ENCODE results near the gene METRN.
A peak's percentile ranks its signal among the peaks of the same experiment; 100 is the strongest.

Gene METRN

DNA sequence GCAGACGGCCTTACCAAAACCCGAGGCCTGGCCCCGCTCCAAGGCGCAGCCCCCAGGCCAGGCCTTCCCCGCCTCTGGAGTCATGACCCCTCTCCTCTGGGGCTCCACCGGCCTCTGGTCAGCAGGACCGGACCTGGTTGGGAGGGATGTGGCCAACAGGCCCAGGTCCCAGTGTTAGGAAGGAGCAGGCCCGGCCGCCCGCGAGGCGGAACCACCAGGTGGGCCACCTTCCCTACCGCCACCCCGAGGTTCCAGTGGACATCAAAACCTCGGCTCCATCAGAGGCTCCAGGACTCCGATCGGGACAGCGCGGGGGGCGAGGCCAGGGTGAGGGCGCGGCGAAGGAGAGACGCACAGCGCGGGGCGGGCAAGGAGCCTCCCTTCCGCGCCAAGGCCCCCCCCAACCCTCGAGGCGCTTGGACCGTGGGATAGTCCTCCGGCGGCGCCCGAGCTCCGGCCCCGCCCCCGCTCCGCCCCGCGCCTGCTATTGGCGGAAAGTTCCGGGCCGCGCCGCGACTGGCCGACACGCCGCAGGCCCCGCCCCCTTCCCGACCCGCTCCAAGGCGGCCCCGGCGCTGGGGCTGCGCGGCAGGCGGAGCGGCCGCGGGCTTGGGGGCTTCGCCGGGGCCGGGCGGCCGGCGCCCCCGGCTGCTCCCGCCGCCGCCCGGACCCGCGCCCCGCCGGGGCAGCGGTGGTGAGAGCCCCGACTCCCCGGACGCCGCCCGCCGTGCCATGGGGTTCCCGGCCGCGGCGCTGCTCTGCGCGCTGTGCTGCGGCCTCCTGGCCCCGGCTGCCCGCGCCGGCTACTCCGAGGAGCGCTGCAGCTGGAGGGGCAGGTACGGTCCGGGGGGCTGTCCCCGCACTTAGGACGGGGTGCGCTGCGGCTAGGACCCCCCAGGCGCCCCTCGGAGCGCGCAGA is at the start of gene METRN:
METRN (plus strand) TSS at position 561 of the 919 bp plus-strand sequence; CDS start at position 733, 172 bp downstream.
- peak; percentile 19 for DNase-seq

DNA sequence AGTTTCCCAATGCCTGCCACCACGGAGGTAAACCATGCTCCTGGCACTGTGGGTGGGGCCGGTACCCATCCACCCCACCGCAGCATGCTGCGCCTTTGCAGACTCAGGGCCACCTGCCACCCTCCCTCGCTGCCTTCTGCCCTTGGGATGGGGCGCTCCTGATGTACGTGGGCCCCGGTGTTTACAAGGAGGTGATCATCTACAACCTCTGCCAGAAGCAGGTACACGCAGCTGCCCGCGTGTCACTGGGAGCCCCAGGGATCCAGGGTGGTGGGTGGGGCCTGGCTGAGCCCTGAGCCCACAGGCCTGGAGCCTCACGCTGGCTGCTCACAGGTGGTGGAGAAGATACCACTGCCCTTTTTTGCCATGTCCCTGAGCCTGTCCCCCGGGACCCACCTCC is 48.3 kb upstream of the METRN start:
- DNase-seq = no peak

DNA sequence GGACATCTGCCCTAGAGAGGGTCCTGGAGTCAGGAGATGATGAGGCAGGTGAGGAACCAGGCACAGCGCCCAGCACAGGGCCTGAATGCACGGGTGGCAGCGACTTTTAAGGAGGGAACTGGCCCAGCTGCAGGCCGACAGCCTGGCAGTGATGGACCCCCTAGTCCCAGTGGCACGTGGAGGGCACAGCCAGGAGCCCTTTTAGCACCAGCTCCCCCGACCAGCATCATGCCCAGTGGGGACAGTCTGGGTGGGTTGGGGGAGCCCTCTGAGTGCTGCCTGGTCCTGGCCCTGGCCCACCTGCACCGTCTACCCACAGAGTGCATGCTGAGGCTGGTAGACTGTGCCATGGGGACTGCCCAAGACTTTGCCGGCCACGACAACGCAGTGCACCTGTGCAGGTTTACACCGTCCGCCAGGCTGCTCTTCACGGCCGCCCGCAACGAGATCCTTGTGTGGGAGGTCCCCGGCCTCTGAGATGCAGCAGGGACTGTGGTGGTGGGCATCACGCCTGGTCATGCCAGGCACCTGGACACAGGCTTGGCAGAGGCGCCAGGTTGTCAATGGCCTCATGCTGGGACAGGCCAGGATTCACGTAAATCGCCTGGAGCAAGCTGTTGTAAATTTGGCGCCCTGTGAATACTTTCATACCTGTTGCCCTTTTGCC is 47.7 kb upstream of the METRN start:
- DNase-seq = no peak

DNA sequence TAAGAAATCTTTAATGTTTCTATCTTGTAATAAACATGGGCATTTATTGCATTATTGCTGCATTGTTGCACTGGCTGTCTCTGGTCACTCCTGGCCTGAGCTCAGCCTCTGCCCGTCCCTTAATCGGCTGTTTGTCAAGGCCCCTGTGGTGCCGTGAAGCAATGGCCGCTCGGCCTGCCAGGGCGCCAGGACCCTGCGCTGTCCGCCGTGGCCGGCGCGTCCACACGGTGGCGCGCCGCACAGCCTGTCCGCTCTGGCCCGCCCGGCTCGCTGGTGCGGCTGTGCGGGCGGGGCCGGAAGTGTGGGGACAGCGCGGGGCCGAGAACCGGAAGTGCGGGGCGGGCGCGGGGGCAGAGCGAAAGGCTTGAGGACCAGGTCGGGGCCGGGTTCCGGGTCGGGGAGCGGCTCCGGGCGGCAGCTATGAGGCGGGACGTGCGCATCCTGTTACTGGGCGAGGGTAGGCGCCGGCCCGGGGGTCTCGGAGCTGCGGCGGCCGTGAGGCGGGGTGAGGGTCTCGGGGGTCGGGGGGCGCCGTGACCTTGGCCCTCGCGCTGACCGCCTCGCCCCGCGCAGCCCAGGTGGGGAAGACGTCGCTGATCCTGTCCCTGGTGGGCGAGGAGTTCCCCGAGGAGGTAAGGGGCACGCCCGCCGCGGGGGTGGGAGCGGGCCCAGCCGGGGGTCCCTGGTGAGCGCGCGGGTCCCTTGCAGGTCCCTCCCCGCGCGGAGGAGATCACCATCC is 47.0 kb upstream of the METRN start, which contains the start of gene RHOT2:
RHOT2 (plus strand) TSS at position 353 of the 739 bp plus-strand sequence; CDS start at position 421, 68 bp downstream.
- DNase-seq = peak; percentile 67

DNA sequence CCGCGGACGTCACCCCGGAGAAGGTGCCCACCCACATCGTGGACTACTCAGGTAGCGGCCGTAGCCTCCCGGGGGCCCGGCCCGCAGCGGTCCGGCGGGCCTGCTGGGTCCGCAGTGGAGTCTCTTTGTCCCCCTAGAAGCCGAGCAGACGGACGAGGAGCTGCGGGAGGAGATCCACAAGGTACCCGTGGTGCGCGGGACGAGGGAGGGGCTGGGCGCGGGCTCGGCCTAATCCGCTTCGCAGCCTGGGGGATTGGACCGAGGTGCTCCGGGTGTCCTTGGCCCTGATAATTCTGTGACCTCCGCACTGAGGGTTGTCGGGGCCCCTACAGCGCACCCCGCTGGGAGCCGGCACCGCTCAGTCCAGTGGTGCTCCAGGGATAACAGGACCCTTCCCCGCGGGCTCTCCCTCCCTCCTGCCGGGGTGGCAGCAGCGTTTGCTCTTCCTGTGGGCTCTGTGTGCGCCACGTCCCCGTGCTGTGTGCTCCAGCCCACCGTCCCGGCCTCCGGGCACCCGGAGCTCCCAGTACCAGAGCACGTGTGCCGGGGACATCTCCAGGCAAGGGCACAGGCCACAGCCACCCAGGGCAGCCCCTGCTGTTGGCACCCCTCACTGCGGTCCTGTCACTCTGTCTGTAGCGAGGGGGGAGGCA is 46.3 kb upstream of the METRN start:
- DNase-seq = no peak

DNA sequence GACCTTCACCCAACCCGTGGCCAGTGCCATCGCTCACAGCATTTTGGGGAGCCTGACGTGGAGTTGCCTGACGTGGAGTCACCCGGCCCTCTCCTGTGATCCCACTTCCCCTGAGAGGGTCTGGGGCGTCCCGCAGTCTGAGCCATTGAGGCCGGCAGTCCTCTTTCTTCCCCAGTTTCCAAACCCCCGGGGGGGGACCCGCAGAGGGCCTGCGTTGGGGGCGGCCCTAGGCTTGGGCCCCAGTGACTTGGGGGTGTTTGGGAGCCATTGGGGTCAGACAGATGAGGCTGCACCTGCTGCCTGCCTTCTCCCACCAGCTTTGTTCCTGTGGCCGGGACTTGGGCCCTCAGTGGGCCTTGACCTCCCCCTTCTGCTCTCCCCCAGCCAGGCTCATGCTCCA is 45.3 kb upstream of the METRN start:
- DNase-seq = no peak

DNA sequence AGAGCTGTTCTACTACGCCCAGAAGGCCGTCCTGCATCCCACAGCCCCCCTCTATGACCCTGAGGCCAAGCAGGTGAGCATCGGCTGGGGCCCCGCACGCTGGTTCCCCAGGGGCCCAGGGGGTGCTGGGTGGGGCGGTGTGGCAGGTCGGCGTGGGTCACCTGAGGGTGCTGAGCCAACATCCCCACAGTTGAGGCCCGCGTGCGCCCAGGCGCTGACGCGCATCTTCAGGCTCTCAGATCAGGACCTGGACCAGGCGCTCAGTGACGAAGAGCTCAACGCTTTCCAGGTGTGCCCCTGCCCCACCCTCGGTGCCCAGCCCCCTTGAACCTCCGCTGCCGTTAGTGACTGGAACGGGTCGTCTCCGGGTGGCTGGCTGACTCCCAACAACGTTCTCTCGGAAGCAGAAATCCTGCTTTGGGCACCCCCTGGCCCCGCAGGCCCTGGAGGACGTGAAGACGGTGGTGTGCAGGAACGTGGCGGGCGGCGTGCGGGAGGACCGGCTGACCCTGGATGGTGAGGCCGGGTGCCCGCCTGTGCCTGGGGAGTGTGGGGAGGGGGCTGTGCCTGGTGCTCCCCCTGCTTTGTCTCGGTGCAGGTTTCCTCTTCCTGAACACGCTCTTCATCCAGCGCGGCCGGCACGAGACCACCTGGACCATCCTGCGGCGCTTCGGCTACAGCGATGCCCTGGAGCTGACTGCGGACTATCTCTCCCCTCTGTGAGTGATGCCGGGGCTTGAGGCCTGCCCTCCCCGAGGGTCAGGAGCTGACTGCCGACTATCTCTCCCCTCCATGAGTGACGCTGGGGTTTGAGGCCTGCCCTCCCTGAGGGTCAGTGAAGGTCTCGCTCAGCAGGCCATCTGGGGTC is 44.2 kb upstream of the METRN start:
- no peak for DNase-seq

DNA sequence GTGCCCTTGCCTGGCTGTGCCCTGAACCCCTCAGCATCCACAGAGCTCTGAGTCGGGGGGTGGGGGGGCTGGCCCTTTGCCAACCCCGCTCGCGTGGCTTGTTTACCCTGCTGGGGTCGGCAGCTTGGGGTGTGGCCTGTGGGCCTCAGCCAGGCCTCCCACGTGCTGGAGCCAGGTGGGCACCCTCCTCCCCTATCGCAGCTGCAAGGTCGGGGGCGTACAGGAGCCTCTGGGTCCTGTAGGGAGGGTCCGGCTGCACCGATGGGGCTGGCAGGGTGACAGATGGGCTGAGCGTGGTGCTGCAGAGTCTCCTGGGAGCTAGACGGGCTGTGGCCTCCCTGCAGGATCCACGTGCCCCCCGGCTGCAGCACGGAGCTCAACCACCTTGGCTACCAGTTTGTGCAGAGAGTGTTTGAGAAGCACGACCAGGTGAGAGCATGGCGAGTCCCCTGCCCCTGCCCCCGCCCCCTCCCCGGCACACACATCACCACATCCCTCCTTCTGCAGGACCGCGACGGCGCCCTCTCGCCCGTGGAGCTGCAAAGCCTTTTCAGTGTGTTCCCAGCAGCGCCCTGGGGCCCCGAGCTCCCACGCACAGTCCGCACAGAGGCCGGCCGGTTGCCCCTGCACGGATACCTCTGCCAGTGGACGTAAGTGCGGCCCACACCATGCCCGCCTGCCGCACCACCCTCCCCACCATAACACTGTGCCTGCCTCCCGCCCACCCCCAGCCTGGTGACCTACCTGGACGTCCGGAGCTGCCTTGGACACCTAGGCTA is 43.4 kb upstream of the METRN start:
- DNase-seq = no peak

DNA sequence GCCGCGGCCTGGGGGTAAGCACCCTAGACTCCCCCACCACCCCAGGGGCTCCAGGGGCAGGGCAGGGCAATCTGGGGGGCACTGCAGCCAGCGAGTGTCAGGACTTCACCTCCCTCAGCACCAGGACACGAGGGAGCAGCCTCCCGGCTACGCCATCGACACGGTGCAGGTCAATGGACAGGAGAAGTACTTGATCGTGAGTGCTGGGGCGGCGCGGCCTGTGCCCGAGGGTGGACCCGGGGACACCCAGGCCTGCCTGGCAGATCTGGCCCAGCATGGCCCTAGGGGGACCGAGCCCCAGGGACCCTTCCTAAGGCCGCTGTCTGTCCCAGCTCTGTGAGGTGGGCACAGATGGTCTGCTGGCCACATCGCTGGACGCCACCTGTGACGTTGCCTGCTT is 42.5 kb upstream of the METRN start:
- DNase-seq = no peak

DNA sequence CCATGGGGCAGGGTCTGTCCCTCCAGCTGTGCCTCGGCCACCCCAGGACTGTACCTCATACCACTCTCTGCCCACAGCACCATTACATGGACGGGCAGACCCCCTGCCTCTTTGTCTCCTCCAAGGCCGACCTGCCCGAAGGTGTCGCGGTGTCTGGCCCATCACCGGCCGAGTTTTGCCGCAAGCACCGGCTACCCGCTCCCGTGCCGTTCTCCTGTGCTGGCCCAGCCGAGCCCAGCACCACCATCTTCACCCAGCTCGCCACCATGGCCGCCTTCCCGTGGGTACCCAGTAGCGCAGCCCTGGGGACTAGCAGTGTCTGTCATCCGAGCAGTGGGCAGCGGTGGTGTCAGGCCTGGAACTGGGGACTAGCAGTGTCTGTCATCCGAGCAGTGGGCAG is 42.1 kb upstream of the METRN start:
- DNase-seq = no peak

DNA sequence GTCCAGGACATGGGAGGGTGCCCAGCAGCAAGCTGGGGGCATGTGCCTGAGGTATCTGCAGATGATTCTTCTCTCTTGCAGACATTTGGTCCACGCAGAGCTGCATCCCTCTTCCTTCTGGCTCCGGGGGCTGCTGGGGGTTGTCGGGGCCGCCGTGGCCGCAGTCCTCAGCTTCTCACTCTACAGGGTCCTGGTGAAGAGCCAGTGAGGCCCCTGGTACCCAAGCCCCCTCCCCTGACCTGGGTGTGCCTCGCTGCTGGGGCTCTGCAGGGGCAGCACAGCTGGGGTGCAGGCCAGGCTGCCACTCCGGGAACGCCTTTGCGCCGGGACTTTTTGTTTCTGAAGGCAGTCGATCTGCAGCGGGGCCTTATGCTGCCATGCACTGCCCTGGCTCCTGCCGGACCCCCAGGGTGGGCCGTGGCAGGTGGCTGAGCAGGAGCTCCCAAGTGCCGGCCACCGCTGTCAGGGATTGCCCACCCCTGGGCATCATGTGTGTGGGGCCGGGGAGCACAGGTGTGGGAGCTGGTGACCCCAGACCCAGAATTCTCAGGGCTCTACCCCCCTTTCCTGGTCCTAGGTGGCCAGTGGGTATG is 41.4 kb upstream of the METRN start:
- DNase-seq = no peak

DNA sequence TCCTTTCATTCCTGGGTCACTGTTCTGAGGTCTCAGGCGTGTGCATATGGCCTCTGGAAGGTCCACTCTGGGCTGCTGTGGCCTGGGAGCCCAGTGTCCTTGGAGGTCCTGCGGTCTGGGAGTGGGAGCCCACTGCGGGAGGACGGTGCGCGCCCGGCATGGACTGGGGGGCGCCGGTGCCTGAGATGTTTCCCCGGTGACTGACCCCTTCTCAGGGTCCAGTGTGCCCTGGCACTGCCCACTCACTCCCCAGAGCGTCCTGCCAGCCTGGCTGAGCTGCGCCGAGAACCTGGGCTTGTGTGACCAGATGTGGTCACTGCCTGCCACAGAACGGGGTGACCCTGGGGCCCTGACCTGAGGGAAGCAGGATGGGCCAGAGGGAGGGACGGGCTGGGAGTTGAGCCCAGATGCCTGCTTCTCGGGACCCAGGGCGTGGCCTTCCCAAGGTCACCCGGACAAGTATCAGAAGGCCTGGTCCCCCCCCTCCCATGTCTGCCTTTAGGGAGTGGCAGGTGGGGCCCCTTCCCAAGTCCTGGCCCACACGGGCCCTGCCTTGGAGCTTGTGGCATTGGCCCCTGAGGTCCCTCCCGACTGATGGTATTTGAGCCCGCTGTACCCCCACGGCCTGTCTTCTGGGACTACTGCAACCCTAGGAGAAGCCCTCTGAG is 40.6 kb upstream of the METRN start:
- DNase-seq = no peak

DNA sequence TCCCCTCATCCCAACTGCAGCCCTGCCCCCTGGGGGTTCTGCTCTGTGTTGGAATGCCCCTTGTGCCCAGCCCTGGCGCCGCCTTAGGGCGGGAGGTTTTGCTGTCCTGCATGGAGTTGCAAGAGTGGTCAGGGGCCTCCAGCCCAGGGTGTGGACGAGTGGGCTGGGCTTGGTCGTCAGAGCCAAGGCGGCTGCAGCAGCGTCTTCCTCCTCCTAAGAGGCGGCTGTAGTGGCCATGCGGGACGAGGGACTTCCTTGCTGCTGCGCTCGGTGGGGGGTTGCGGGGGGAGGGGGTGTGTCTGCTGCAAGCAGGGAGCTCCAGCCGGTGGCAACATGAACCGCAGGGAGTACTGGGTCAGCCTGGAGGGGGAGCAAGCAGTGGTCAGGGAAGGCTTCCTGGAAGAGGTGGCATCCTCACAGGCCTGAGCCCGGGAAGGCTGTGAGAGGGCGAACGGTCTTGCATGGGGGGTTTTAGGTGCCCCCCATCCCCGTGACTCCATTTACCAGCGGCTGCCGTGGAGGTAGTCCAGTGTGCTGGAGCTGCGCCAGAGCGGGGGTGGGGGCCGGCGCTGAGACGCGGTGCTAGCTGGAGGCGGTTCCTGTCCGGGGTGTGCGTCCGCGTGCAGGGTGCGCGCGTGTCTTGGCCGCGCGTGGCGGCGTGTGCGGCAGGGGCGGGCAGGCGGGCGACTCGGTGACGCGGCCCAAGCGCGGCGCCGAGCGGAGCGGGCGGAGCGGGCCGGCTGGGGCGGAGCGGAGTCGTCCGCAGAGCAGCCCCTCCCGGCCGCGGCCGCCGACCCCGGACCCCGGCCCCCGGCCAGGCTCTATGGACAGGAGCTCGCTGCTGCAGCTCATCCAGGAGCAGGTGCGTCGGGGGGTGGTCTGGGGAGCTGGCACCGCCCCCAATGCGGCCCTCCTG is 39.7 kb upstream of the METRN start, which contains the start of gene RHBDL1:
RHBDL1 (plus strand) TSS at position 704 of the 916 bp plus-strand sequence; CDS start at position 824, 120 bp downstream.
- no peak for DNase-seq

DNA sequence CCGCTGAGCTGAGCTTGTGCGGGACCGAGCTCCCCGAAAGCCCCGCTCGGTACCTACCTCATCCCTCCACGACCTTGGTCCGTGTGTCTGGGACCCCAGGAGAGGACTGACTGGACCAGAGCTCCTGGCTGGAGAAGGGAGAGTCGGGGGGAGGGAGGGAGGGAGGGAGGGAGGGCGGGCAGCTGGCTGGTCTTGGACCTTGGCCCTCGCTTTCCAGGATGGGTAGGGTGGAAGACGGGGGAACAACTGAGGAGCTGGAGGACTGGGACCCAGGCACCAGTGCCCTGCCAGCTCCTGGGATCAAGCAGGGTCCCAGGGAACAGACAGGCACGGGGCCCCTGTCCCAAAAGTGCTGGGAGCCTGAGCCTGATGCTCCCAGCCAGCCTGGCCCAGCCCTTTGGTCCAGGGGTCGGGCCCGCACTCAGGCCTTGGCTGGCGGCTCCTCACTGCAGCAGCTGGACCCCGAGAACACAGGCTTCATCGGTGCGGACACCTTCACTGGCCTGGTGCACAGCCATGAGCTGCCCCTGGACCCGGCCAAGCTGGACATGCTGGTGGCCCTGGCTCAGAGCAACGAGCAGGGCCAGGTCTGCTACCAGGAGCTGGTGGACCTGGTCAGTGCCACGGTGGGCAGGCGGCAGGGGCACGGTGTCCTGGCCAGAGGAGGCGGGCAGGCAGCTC is 38.9 kb upstream of the METRN start:
- DNase-seq = no peak

DNA sequence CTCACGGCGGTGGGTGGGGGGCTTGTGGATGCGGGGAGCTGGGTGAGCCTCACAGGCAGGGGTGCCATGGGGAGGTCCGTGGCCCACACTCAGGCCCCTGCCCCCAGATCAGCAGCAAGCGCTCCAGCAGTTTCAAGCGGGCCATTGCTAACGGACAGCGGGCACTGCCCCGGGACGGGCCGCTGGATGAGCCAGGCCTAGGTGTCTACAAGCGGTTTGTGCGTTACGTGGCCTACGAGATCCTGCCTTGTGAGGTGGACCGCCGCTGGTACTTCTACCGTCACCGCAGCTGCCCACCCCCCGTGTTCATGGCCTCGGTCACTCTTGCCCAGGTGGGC is 38.4 kb upstream of the METRN start:
- DNase-seq = no peak

DNA sequence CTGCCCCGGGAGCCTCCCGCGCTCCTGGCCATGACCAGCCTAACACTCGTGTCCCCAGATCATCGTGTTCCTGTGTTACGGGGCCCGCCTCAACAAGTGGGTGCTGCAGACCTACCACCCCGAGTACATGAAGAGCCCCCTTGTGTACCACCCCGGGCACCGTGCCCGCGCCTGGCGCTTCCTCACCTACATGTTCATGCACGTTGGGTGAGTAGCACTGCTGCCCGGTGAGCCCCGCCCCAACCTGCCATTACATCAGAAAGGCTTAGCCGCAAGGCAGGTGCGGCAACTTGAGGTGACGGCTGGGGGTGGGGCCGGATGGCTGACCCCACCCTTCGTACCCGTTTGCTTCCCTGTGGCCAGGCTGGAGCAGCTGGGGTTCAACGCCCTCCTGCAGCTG is 38.0 kb upstream of the METRN start:
- no peak for DNase-seq

DNA sequence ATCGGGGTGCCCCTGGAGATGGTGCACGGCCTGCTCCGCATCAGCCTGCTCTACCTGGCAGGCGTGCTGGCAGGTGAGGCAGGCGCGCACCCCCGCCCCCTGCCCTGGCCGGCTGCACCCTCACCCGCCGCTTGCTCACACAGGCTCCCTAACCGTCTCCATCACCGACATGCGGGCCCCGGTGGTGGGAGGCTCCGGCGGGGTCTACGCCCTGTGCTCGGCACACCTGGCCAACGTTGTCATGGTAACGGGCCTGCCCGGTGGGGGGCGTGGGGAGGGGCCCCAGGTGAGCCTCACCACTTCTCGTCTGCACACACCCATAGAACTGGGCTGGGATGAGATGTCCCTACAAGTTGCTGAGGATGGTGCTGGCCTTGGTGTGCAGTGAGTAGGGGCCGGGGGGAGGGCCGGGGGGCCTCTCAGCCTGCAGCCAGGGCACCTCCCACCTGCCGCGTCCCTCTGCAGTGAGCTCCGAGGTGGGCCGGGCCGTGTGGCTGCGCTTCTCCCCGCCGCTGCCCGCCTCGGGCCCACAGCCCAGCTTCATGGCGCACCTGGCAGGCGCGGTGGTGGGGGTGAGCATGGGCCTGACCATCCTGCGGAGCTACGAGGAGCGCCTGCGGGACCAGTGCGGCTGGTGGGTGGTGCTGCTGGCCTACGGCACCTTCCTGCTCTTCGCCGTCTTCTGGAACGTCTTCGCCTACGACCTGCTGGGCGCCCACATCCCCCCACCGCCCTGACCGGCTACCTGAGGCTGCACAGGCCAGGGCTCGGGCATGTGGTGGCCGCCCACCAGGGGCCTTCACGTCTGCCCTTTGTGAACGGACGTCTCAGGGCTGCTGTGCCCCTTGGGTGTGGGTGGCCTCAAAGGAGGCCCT is 37.4 kb upstream of the METRN start:
- DNase-seq = peak; percentile 58
